GM23248 (cell line): Measurements from ENCODE around the gene OST4.

Experiments
- EZH2 ChIP-seq: fragments of 200-600 bp; sonication (generic); IDR thresholded peaks from 2 replicates; pipeline ENCODE4 v1.6.1; 2018; ENCODE audit warnings: antibody characterized with exemption, mild to moderate bottlenecking; ENCODE audit not compliant: insufficient read depth, poor library complexity, severe bottlenecking
- EZH2phosphoT487 ChIP-seq: fragments of 200-600 bp; sonication (generic); IDR thresholded peaks from 2 replicates; pipeline ENCODE4 v1.6.1; 2018; ENCODE audit warnings: antibody characterized with exemption, moderate library complexity, mild to moderate bottlenecking, low read depth; ENCODE audit not compliant: insufficient read depth

DNA sequence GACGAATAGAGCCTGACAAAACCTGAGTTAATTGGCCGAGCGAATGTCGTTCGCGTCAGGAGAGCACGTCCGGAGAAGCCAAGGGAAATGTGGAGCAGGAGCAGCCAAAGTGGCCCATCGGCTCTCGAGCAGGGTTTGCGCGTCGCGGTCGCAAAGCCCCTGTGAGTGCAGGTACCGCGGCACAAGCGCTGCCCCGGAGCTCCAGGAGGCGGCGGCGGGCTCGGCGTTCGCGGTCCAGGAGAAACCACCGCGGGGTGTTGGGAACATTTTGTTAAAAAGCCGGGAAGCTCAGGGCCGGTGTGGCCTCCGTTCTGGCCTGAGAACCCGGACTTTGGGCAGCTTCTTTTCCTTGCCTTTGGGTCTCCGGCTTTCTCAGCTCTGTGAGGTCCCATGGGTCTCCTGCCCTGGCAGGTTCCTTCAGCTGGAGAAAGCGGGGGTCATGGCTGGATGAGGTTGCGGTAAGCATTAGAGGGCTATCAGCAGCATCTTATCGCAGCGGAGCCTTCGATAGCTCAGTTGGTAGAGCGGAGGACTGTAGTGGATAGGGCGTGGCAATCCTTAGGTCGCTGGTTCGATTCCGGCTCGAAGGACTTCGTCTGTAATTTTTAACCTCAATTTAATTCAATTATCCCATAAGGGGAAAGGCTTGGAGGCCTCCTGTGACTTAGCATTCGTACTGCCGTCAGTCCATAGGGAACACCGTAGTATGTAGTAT is 21.0 kb downstream of the OST4 start:
- TF ChIP-seq EZH2 (no peak), EZH2phosphoT487 (no peak)
